DOHH2 (cell line): Measurements from ENCODE around the gene BICDL2.
A peak's percentile ranks its signal among the peaks of the same experiment; 100 is the strongest.

Source experiments
- EZH2phosphoT487 ChIP-seq: fragments of 200-600 bp; sonication (generic); IDR thresholded peaks from 2 replicates; pipeline ENCODE4 v1.6.1; 2017; ENCODE audit warnings: borderline replicate concordance, mild to moderate bottlenecking, antibody characterized with exemption, low read length, moderate library complexity, mixed read lengths
- TF ChIP-seq, protein P1 (sequence below): fragments of 200-600 bp; sonication (generic); IDR thresholded peaks from one replicate; pipeline ENCODE4 v1.5.1; 2014; ENCODE audit warnings: antibody characterized with exemption, mild to moderate bottlenecking, low read depth, low read length; ENCODE audit not compliant: poor library complexity, severe bottlenecking

DNA sequence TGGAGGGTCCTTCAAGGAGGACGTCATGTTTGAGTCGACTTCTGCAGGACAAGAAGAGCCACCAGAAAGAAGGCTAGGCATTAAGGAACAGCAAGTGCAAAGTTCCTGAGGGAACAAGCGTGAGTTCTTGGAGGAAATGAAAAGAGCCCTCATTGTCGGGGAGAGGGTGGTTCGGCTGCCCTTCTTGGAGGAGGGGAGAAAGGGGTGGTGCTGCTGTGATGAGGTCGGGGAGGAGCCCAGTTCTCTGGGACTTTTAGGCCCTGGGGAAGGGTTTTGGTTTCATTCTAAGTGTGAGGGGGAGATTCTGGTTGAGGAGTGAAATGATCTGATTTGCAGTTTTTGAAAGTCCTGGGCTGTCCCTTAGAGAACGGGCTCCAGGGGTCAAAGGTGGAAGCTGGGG is 4.1 kb downstream of the BICDL2 start:
- TF ChIP-seq, protein P1, sequence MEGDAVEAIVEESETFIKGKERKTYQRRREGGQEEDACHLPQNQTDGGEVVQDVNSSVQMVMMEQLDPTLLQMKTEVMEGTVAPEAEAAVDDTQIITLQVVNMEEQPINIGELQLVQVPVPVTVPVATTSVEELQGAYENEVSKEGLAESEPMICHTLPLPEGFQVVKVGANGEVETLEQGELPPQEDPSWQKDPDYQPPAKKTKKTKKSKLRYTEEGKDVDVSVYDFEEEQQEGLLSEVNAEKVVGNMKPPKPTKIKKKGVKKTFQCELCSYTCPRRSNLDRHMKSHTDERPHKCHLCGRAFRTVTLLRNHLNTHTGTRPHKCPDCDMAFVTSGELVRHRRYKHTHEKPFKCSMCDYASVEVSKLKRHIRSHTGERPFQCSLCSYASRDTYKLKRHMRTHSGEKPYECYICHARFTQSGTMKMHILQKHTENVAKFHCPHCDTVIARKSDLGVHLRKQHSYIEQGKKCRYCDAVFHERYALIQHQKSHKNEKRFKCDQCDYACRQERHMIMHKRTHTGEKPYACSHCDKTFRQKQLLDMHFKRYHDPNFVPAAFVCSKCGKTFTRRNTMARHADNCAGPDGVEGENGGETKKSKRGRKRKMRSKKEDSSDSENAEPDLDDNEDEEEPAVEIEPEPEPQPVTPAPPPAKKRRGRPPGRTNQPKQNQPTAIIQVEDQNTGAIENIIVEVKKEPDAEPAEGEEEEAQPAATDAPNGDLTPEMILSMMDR = no peak
- TF ChIP-seq EZH2phosphoT487 = peak; percentile 56; the same call in 1 of the 2 replicates
